T1000 (cell line): ENCODE data around the gene UNC119.
"Not testable (repeated sequence)": the region's sequence is repeated elsewhere in the genome, so short reads cannot be mapped to it uniquely, and the experiment has no call there.

Experiments
- DNase-seq: peaks from one replicate; lab custom pipeline; 2025; ENCODE audit warnings: mixed read lengths; lab: John Stamatoyannopoulos, UW

Gene UNC119

DNA sequence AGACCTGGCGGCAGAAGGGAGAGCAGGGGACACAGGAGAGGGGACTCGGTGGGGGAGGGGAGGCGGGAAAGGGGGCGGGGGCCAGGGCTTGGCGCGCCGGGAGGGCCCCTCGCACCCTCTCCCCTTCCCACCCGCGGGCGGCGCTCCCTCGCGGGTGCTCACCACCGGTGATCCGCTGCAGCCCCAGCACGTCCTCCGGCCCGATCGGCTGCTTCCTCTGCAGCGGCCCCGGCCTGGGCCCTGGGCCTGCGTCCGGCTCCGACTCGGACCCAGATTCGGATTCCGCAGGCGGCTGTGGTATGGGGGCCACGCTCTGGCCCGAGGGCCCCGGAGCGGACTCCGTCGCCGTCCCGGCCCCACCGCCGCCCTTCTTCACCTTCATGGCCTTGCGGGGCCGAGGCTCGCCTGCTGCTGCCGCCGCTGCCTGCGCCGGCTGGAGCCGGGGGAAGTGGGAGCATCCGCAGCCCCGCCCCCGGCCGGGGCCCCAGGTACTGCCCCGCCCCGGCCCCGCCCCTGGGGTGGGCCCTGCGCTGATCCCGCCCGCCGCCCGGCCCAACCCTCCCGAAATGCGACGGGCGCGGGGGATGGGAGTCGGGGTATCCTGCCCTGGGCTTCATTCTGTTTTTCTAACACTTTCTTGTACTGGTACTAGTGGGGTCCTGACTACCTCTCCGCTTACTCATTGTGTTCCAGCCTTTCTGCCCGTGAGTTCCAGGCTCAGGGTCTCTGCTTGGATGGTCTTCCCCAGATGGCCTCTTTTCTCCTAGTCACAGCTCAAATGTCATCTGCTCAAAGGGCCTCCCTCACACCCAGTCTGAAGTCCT, at the start of gene UNC119:
Gene UNC119 (minus strand): TSS at position 449 of the 824 bp plus-strand sequence. CDS start 67 bp downstream, at position 382.
- peak; percentile 59 for DNase-seq

- peak; percentile 69 for DNase-seq
Observed at GRCh38 chr17:28599311-28600184, 47.1 kb upstream of the UNC119 start.

DNA sequence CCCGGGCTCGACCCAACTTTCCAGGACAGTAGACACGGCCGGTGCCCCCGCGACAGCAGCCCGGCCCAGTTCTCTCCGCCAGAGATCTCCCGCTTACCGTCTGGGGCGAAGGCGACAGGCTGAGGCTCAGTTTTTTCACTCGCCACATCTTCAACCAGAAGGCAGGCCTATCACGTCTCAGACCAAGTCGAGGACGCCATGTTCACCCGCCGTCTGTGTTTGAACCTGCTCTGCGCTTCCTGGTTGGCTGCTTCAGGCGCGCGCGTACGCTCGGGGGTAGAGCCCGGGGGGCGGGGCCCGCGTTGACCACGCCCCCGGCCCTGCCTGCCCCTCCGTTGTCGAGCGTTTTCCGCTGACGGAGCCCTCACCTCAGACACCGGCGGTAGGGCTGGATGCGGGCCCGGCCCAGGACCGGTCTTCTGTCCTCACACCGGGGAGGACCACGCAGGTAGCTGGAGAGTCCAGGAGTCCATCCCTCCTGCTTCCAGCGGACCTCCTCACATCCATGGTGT, 46.4 kb upstream of the UNC119 start, which contains the start of gene SPAG5:
Gene SPAG5 (minus strand): TSS at position 227 of the 512 bp plus-strand sequence. CDS start 79 bp downstream, at position 148.
- peak; percentile 89 for DNase-seq

GRCh38 chr17:28598389-28598788, 46.0 kb upstream of the UNC119 start:
- DNase-seq: no peak

GRCh38 chr17:28597606-28598383, 45.4 kb upstream of the UNC119 start:
- DNase-seq: no peak

GRCh38 chr17:28592260-28592659, 39.8 kb upstream of the UNC119 start:
- no peak for DNase-seq

GRCh38 chr17:28585851-28586250, 33.4 kb upstream of the UNC119 start:
- no peak for DNase-seq

GRCh38 chr17:28584434-28584833, 32.0 kb upstream of the UNC119 start:
- DNase-seq: no peak

- DNase-seq: no peak
Observed at GRCh38 chr17:28582513-28582912, 30.1 kb upstream of the UNC119 start.

- no peak for DNase-seq
Observed at GRCh38 chr17:28580959-28581358, 28.5 kb upstream of the UNC119 start.

DNA sequence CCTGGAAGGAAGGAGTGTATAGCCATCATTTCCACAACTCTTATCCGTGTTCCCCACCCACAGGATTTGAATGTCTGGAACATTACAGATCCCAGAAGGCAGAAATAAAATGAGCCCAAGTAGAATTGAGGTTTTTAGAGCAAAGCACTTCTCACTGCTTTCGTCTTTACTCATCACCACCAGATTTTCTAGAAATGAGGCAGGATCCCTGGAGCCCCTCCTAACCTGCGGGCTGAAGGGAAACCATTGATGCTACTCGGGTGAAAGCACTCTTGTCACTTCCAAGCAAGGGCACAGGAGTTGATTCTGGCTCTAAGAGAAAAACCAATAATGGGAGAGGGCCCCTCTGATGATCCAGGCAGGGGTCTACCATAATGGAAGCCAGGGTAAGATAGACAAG, 27.1 kb upstream of the UNC119 start:
- no peak for DNase-seq

DNA sequence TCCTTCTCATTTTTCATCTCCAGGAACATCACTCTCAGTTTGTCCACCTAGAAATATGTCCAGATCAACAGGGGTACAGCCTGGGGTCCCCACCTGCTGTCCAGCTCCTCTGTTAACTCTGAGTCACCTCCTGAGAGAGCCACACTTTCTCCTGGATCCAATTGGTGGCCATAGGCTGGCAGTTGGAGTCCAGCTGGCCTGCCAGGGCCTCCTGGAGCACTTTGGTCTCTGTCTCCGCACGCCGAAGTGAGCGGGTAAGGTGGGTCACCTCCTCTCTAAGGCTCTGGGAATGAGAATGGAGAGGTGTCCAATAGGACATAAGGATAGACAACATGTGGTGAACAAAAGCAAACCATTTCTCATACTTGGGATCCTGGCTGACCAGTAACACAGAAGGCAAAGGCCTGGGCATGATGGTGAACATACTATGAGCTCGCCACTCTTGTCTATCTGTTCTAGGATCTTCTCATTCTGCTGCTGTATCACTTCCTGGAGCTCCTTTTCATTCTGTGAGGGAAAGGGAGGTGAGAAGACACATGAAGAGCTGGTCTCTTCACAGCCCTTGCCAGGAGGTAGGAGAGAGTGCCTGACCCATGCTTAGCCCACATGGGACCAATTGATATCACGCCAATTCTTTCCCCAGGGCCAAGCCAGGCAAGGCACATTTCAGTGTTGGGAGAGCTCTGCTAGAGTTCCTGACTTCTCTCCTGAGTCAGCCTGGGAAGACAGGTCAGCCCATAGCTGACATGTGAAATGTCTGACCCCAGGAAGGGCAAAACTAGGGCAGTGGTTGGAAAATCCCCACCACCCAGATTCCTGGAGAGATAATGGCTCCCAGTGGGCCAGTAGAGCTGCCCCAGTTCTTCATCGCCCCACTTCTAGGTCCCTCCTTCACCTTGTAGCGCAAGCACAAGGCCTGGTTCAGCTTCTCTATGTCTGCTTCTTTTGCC, 26.1 kb upstream of the UNC119 start:
- DNase-seq: no peak

- DNase-seq: no peak
Observed at GRCh38 chr17:28577466-28577824, 25.0 kb upstream of the UNC119 start.

DNA sequence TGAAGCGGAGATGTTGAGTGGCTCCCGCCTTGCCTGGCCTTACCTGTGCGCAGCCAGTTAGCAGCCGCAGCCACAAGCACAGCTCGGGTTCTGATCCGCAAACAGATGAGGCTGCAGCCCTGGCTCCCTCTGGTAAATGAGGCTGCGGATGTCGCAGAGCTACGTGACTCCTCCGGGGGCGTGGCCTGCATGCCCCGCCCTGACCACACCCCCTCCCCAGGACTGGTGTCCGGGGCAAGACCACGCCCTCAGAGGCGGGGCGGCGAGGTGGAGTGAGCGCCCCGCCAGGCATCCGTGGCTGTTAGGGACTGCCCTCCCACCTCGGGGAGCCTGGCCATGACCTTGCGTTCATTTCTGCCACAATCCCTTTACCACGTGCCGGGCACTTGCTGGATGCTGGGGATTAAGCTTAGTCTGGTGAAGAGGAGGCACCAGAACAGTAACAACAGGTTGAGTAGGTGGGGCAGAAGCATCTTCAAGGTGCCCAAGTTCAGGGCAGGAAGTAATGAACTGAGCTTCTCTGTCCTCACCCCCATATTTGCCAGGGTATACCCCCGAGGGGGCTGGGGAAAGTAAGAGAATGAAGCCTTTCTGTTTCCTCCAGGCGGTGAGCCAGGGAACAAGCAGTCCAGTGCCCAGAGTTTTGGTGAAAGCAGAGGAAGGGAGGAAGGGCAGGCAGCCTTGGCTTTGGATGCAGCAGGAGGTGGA, 24.5 kb upstream of the UNC119 start, which contains the start of gene ALDOC:
Gene ALDOC (minus strand): TSS at position 138 of the 708 bp plus-strand sequence. CDS start 1,363 bp downstream, outside the sequence.
- peak; percentile 91 for DNase-seq

- not testable (repeated sequence) for DNase-seq
Observed at GRCh38 chr17:28576016-28576415, 23.6 kb upstream of the UNC119 start.

- DNase-seq: no peak
Observed at GRCh38 chr17:28575126-28575795, 22.8 kb upstream of the UNC119 start.

DNA sequence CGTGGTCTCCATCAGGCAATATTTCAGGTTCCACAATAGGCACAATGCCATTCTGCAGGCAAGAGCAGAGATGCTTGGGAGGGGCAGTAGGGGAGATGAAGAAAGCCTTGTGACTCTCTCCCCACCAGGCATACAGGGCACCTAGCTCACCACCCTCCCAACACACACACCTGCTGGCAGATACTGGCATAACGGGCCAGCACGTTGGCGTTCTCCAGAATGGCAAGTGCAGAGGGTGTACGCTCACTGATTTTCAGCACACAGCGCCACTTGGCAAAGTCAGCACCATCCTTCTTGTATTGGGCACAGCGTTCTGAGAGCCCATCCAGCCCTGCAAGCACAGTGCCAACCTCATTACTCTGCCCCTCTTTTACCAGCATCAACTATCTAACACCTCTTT, 22.1 kb upstream of the UNC119 start:
- DNase-seq: no peak

- DNase-seq: no peak
Observed at GRCh38 chr17:28573966-28574480, 21.6 kb upstream of the UNC119 start.

GRCh38 chr17:28573521-28573920, 21.1 kb upstream of the UNC119 start:
- no peak for DNase-seq
